ENCODE results near the gene RPAP3.

Gene RPAP3, protein sequence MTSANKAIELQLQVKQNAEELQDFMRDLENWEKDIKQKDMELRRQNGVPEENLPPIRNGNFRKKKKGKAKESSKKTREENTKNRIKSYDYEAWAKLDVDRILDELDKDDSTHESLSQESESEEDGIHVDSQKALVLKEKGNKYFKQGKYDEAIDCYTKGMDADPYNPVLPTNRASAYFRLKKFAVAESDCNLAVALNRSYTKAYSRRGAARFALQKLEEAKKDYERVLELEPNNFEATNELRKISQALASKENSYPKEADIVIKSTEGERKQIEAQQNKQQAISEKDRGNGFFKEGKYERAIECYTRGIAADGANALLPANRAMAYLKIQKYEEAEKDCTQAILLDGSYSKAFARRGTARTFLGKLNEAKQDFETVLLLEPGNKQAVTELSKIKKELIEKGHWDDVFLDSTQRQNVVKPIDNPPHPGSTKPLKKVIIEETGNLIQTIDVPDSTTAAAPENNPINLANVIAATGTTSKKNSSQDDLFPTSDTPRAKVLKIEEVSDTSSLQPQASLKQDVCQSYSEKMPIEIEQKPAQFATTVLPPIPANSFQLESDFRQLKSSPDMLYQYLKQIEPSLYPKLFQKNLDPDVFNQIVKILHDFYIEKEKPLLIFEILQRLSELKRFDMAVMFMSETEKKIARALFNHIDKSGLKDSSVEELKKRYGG
- 9.8 to 41.1 (median 26.4) reads per million in 17 experiments for total RNA-seq

DNA sequence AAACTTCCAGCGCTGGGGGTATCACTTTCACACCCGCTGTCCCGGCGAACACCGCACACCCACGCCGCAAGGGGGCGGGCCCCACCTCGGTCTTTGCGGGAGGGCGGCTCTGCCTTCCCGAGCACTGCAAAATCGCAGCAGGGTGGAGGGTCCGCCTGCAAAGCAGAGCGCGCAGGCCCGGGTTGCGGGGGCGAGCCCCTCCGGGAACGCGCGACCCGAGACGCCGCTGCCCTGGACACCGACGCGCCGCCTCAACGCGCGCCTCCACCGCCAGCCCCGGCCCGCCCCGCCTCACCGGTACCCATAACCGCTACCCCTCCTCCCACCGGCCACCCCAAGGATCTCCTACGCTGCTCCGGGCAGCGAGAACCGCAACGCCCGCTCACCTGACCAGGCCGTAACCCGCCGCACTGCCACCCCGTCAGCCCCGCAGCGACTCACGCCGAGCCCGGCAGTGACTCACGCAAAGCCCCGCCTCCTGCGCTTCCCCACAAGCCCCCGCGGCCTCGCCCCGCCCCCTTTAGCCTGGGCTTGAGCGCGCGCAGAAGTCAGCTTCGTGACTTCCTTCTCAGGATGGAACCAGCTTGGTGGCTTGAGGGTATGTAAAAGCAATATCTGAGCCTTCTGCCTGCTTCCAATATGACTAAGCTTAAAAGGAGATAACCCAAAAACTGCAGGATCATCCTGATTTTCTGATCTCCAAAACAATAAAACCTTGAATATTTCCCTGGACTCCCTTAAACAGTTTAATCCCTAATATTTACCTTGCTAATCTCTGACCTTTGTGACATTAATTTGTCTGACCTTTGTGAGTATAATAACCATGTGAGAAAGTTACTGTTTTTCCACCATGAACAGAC lies at the start of gene RPAP3:
RPAP3 (minus strand) TSS at position 465 of the 860 bp plus-strand sequence. CDS start 3,190 bp downstream, outside the sequence.
- DNase-seq: peak; percentile 97 to 99 (median 98)

GRCh38 chr12:47754881-47755280 lies 49.1 kb upstream of the RPAP3 start:
- DNase-seq: no peak

DNA sequence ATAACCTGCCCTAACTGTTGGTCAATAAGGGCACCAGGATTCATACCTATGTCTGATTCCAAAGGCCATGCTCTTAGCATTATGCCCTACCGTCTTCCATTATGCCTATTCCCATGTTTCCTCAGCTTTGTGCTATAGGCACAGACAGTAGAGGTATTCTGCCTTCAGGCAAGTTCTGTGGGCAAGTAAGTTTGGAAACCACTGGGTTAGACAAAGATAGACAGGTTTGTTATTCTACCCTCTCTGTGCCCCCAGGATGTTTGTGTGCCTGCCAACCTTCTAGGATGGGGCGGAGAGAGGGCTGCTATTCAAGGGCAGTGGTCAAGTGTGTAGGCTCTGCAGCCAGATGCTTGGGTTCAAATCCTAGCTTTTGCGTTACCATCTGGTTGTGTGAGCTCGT lies 48.3 kb upstream of the RPAP3 start:
- no peak for DNase-seq

DNA sequence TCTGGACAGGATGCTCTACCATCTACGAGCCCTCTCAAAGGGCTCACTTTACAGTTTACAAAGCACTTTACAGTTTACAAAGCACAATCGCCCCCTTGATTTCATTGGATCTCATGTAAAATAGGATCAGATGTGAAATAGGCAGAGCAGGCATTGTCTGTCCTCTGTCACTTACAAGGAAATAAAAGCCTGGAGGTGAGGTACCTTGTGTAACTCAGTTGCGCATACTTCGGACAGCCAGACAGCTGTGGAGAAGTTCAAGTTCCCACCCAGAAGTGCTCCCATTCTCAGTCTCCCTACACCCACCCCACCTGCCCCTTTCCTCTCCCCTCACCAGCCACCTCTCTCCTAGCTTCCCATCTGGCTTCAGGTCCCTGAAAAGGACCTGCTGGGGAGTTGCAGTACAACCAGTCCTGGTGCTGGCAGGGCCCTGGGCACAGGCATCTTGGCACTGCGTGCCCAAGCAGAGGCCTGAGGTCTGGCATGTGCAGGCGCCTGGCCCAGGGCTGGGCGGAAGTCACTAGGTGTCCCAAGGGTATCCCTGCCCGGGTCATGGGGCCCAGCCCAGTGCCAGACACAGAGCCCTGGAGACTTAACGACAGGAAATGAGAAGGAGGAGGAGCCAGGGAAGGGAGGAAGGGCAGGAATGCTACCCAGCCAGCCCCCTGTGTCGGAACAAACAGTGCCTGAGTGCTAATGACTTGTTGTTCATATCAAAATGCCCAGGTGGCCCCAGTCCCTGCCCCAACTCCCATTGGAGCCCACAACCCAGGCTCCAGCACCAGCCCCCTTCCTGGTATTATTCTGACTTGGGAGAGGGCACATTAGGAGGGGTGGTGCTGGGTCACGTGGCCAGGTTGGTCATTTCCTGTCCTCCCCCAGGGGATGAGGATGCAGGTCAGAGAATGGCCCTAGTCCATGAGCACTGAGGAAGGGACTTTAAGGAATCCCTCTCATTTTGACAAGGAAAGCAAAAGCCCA lies 47.5 kb upstream of the RPAP3 start:
- DNase-seq: peak in 1 of 4 experiments; percentile 37

DNA sequence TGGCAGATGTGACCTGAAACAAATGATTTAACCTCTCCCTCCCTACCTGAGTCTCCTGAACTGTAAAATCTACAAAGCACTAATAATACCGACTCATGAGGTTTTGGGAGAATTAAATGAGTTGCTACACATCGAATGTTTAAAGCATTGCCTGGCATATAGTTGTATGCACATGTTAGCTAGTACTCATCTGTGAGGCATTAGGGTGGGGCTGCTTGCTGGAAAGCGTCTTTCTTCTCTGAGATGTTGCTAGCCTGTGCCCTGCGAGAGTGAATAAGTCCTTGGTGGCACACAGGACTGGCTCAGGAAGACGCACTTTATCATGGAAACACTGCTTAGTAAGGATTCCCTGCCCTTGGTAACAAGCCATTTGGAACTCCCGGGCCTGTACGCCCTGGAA lies 46.7 kb upstream of the RPAP3 start:
- DNase-seq: no peak

- no peak for DNase-seq
Observed at GRCh38 chr12:47752121-47752520, 46.3 kb upstream of the RPAP3 start.

DNA sequence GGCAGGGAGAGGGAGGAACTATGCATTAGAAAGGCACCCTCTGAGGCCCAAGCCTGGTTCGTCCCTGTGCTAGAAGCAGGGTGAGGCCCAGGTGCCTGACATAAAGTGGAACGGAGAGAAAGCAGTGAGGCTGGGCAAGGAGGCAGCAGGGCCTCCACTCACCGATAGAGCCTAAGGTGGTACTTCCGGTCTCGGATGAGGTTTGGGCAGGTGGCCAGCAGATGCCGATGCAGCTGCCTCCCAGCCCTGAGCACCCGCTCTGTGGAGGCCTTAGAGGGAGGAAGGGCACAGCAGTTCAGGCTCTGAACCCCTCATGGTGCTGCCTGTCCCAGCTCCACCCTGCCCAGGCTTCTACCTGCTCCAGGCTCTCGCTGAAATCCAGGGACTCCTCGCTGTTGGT lies 45.7 kb upstream of the RPAP3 start:
- DNase-seq: no peak

DNA sequence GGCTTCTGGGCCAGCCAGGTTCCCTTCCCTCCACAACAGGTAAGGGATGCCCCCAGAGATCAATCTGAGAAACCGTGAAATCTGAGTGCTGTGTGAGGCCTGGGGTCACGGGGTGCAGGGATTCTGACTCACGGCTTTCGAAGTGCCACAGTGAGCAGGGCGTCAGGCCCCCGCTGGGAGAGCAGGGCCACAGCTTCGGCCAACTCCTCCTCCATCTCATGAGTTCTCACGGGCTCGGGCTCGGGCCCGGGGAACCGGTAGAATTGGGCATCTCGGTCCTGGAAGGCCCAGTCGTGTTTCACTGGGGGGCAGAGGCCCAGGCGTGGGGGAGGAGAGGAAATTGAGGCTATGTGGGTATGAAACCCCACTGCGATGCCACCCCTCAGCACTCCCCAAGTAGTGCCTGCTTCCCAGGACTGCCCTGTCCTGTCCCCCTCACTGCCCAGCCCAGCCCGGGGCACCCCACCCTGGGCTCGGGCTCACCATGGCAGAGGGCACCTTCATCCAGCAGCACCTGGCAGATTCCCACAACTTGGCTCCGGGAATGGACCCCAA lies 45.2 kb upstream of the RPAP3 start:
- DNase-seq: peak in 1 of 4 experiments; percentile 23

DNA sequence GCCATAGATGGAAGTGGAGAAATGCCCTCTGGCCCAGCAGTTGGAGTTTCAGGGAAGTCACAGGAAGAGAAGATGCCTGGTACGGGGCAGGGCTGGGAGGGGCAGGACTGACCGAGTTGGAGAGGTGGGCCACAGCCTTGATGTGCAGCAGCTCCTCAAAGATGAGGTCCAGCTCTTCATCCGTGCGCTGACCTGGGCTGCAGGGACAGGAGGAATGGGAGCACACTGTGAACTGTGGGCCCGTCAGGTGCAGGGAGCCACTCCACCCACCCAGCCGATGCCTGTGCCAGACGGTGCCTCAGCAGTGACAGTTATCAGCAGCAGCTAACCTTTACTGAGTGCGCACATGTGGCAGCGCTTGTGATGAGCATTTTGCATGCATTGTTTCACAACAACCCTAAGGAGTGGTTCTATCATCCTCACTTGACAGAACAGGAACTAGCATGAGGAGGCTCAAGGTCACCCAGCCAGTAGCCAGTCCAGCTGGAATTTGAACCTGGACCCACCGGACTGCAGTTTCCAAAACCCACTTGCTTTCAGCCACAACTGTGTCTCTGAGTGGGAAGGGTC lies 44.5 kb upstream of the RPAP3 start:
- peak; percentile 71 to 90 (median 84) for DNase-seq

GRCh38 chr12:47748899-47749298 lies 43.1 kb upstream of the RPAP3 start:
- no peak for DNase-seq

- DNase-seq: no peak
Observed at GRCh38 chr12:47748507-47748828, 42.6 kb upstream of the RPAP3 start.

DNA sequence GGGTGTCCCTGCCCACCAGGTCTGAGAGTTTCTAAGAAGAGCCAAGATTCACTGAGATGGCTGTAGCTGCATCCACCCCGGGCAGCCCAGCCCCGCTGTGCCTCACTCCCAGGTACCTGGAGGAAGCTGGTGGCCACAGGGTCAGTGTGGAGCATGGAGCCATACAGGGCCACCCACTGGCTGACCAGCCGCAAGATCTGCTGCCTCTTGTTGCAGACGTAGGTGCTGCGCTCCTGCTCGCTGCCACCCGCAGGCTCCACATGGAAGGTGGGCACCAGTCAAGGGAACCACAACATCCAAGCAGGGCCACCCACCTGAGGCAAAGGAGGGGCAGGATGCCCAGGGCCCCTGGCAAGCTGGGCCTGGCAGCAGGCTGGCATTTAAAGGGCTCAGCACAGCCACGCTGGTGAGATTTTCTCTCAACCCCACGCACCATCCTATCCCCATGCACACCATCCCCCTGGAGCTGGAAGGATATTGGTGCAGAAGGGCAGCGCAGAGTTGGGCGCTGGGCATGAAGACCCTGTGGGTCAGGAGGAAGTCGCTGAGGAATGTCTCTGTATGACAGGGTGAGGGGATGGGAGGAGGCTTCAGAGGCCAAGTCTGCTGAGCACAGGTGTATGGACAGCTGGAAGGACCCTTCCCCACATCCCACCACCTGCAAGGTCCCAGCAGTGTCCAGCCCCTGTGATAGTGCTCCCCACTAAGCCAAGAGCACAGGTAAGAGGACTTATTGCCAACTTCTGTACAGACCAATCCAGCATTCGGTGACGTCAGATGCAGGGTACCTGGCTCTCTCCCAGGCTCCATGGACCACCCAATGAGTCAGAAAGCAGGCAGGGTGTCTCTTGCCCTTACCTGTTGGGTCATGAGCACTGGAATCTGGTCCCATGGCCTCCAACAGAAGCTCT lies 42.0 kb upstream of the RPAP3 start:
- no peak for DNase-seq

DNA sequence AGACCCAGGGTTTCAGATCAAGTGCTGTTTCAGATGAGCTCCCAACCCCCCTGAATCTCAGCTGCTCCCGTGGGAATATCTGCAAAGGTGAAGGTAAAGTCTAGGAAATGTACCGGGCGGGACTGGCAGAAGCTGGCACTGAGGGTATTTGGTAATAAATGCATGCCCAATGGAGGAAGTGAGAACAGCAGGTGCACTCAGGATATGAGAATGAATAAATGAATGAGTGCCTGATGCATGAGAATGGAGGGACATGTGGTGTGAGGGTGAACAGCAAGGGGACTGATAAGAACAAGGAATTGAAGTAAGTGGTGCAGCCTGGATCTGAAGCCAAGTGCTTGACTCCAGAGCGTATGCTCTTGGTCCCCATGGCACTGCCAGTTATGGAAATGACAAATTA lies 41.3 kb upstream of the RPAP3 start:
- no peak for DNase-seq

- DNase-seq: no peak
Observed at GRCh38 chr12:47746523-47746922, 40.7 kb upstream of the RPAP3 start.

DNA sequence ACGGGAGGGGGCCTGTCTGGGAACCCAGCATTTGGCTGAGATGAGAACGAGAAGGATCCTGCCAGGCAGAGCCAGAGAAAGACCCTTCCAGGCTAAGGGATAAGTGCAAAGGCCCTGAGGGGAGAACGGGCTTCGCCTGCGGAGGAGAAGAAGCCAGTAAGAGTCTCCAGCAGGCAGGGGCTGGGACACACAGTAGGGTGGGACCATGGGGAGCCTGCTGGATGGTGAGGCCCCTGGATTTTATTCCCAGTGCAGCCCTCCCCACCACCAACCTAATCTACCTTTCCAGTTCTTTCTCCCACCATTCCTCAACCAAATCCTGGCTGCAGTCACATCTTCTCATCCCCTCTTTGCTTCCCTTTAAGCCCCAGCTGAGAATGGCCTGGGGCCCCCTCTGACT lies 40.2 kb upstream of the RPAP3 start:
- no peak for DNase-seq

DNA sequence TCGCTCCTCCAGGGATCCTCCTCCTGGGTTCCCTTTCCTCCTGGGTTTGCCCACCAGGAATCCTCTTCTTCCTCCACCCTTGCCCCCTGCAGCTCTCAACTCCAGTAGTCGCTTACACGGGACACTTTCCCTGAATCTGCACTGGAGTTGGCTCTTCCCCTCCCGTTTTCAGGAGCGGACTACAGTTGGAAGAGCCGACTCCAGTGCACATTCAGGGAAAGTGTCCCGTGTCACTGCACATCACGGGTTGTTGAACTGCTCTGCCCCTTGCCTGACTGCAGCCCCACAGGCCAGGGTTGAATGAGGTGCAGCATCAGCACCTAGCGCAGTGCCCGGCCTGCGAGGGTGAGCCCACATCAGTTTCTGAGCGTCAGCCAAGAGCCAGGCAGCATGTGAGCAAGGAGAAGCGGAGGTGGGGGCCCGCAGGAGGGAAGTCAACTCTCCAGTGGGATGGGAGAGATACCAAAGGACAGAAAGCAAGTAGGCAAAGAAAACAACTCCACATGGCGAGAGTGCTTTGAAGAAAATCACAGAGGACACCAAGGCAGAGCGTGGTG lies 39.7 kb upstream of the RPAP3 start:
- no peak for DNase-seq

DNA sequence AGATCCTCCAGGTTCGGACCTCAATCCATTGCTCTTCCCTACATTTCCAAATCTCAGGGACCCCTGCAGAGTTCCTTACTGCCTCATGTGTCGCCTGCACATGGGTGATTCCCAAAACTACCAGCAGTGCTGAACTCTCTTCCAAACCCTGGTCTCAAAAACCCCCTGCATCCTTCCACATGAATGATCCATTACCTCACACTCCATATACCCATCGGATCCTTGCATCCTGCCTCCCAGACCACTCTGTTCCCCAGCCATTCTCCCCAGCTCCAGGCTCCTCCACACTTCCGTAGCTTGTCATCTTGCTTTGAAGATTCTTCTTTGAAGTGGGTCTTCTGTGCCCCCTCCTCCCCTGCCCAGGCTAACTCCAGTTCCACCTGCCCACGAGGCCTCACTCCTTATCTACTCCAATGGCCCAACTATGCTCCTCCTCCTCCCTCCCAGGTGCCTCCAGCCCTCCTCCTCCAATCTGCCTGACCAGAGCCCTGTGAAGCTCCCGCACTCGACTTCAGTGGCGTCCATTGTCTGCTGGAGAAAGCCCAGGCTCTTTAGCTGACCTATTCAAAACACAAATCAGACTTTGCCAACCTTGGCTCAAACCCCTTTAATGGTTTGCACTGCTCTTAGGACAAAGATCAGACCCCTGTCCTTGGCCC lies 39.1 kb upstream of the RPAP3 start:
- DNase-seq: no peak

DNA sequence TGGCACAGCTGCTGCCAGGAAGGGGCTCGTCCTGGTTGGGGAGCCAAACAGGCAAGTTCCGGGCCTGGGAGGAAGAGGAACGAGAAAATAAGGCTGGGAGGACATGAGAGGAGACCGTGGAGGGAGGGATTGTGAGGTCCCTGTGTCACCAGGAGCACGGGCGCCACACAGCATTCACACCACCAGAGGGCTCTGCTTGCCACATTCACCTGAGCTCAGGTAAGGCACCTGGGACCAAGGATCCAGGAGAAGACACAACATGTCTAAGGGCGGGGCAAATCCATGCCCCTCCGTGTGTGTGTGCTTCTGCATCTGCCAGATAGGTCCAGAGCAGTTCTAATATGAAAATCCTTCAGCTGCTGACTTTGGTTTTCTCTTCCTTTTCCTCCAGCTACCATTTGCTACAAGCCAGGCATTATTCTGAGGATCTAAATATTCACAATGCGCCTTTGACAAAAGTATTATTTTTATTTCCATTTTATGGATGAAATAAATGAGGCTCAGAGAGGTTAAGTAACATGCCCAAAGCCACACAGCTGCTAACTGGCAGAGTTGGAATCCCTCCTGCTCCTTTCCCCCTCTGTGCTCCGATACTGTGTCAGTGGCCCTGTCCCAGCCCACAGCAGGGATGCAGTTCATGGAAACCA lies 38.3 kb upstream of the RPAP3 start:
- DNase-seq: peak in 1 of 4 experiments; percentile 23

Measured in suppressor macrophage (primary cell).